D721Med (cell line): ENCODE measurements around the gene TNS4.

ENCODE experiments used
- DNase-seq: peaks from one replicate; pipeline ENCODE4 v3.0.0; 2011; ENCODE audit warnings: low spot score; ENCODE audit not compliant: insufficient read length
- FAIRE-seq: peaks from 2 replicates; lab custom pipeline; 2011; peaks lifted over from hg19 to GRCh38; lab: Jason Lieb, UNC
- TF ChIP-seq, protein P1 (sequence below): IDR thresholded peaks from 2 replicates; pipeline ENCODE4 v1.5.1; 2012; ENCODE audit warnings: mild to moderate bottlenecking, control low read depth; ENCODE audit not compliant: insufficient read depth; ENCODE audit errors: missing control alignments

TNS4 gene, protein sequence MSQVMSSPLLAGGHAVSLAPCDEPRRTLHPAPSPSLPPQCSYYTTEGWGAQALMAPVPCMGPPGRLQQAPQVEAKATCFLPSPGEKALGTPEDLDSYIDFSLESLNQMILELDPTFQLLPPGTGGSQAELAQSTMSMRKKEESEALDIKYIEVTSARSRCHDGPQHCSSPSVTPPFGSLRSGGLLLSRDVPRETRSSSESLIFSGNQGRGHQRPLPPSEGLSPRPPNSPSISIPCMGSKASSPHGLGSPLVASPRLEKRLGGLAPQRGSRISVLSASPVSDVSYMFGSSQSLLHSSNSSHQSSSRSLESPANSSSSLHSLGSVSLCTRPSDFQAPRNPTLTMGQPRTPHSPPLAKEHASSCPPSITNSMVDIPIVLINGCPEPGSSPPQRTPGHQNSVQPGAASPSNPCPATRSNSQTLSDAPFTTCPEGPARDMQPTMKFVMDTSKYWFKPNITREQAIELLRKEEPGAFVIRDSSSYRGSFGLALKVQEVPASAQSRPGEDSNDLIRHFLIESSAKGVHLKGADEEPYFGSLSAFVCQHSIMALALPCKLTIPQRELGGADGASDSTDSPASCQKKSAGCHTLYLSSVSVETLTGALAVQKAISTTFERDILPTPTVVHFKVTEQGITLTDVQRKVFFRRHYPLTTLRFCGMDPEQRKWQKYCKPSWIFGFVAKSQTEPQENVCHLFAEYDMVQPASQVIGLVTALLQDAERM

DNA sequence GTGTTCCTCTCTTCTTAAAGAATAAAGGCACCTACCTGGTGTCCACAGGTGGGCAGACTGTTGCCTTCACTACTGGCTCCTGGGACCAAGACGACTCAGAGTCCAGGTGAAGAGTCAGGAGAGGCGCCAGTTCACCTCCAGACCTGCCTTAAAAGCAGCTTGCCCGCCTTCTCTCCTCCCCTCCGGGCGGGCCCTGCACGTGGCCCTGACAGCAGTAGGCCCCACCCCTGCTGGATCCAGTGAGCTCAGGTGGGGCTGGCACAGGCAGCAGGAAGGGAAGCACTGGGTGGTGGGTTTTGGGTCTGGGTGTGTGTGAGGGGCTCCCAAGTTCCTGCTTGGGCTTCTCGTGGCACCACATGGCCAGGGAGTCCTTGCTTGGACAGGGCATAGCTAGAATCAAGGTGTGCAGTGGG is at the start of gene TNS4:
Gene TNS4, minus strand, starts transcription at position 125 of the 413 bp plus-strand sequence. CDS start 5,198 bp downstream, outside the sequence.
- TF ChIP-seq, protein P1, sequence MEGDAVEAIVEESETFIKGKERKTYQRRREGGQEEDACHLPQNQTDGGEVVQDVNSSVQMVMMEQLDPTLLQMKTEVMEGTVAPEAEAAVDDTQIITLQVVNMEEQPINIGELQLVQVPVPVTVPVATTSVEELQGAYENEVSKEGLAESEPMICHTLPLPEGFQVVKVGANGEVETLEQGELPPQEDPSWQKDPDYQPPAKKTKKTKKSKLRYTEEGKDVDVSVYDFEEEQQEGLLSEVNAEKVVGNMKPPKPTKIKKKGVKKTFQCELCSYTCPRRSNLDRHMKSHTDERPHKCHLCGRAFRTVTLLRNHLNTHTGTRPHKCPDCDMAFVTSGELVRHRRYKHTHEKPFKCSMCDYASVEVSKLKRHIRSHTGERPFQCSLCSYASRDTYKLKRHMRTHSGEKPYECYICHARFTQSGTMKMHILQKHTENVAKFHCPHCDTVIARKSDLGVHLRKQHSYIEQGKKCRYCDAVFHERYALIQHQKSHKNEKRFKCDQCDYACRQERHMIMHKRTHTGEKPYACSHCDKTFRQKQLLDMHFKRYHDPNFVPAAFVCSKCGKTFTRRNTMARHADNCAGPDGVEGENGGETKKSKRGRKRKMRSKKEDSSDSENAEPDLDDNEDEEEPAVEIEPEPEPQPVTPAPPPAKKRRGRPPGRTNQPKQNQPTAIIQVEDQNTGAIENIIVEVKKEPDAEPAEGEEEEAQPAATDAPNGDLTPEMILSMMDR: no peak

DNA sequence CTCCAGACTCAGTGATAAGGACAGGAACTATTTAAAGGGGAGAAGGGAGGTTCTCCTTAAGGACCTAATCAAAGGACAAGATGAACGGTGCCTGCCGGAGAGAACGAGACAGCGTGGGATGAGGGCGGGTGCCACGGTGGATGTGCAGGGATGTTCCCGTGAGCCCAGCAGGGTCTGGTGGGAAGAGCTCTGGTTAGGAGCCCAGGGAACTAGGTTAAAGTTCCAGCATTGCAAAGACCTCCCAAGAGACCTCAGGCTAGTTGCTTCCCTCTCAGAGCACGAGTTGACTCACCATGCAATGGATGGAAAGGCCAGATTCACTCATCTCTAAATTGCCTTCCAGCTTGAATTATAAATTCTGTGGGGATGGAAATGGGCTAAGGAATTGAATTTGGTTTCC is 49.2 kb upstream of the TNS4 start:
- TF ChIP-seq, protein P1: no peak
- FAIRE-seq (no peak), DNase-seq (no peak)

More for the DNA sequence above, at the start of gene TNS4:
- DNase-seq (no peak), FAIRE-seq (no peak)

- no peak for FAIRE-seq
- DNase-seq: no peak
- TF ChIP-seq, protein P1: no peak
Measured at GRCh38 chr17:40548982-40549685, 47.7 kb upstream of the TNS4 start.

DNA sequence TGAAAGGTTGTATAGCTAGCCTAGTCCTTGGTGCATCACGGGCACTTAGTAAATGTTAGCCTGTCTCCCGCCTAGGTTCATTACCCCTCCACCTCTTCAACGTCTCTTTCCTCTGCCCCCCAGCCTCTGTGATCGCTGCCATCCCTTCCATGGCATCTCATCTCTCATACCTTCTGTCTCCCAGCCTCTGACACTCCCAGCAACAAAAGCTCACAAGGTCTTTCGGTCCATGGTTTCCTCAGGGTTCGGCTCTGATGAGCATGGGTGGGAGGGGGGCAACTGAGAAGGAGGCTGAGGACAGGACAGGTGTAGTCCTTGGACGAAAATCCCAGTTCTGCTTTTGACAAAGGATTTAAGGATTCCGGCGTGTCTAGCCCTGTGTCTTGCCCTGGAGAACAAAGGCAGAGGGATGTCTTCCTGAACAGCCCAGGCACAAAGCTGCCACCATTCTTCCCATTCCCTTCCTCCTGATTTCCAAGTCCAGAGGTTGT is 47.1 kb upstream of the TNS4 start:
- TF ChIP-seq, protein P1: no peak
- FAIRE-seq: no peak
- no peak for DNase-seq

DNA sequence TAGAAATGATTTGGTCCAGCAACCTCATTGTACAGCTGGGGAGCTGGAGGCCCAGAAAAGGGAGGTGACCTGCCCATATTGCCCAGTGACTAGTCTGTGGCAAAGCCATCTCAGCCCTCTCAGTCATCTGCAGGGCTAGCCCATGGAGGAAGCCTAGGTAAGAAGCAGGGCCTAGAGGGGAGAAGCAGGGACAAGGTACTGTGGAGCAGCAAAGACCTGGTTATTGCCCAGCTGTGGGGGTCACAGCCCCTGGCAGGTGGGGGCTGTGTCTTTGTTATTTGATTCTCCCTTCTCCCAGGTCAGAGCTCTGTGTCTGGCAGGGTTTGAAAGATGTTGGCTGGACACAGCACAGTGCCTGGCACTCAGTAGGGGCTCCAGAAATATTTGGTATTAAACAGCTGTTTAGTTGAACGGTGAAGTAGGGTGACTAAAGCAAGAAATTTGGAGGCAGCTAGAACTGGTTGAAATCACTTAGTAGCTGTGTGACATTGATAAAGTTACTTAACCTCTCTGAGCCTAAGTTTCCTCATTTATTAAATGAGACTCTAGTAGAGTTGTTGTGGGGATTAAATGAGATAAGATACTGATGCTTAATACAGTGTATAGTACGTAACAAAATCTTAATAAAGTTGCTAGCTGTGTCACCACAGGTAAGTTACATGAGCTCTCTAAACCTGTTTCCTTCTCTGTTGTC is 46.5 kb upstream of the TNS4 start:
- FAIRE-seq: no peak

More for the DNA sequence above, 46.5 kb upstream of the TNS4 start:
- DNase-seq: no peak
- TF ChIP-seq, protein P1: no peak
